HEK293 (cell line): Measurements from ENCODE around the gene IL17A.

Experiments
- MZF1 ChIP-seq: fragments of 450-650 bp; formaldehyde crosslinking; IDR thresholded peaks from 2 replicates; pipeline ENCODE4 v1.5.1; 2017; ENCODE audit warnings: missing biosample characterization, missing genetic modification characterization, borderline replicate concordance
- PATZ1 ChIP-seq: fragments of 450-650 bp; formaldehyde crosslinking; IDR thresholded peaks from 2 replicates; pipeline ENCODE4 v1.5.1; 2016; ENCODE audit warnings: missing biosample characterization, missing genetic modification characterization
- ZBTB44 ChIP-seq: fragments of 450-650 bp; IDR thresholded peaks from 2 replicates; pipeline ENCODE4 v1.5.1; 2018; ENCODE audit warnings: missing biosample characterization, mild to moderate bottlenecking, missing genetic modification characterization

GRCh38 chr6:52149949-52150348 lies 36.2 kb upstream of the IL17A start:
- TF ChIP-seq ZBTB44 (tag by site-specific recombination) (no peak), MZF1 (no peak), PATZ1 (tag by site-specific recombination) (no peak)
